Stimulated activated CD4-positive, alpha-beta T cell treated with anti-CD3 and anti-CD28 coated beads, Interleukin-4, amount 100 ng/mL, for 4 hours (primary cell): Measurements from ENCODE around the gene PUM2.
"Not testable (repeated sequence)": the region's sequence is repeated elsewhere in the genome, so short reads cannot be mapped to it uniquely, and the experiment has no call there.

Experiments used
- DNase-seq, 2 experiments: peaks; one replicate each; pipeline ENCODE4 v3.0.0-alpha.2; 2020

Gene PUM2, protein sequence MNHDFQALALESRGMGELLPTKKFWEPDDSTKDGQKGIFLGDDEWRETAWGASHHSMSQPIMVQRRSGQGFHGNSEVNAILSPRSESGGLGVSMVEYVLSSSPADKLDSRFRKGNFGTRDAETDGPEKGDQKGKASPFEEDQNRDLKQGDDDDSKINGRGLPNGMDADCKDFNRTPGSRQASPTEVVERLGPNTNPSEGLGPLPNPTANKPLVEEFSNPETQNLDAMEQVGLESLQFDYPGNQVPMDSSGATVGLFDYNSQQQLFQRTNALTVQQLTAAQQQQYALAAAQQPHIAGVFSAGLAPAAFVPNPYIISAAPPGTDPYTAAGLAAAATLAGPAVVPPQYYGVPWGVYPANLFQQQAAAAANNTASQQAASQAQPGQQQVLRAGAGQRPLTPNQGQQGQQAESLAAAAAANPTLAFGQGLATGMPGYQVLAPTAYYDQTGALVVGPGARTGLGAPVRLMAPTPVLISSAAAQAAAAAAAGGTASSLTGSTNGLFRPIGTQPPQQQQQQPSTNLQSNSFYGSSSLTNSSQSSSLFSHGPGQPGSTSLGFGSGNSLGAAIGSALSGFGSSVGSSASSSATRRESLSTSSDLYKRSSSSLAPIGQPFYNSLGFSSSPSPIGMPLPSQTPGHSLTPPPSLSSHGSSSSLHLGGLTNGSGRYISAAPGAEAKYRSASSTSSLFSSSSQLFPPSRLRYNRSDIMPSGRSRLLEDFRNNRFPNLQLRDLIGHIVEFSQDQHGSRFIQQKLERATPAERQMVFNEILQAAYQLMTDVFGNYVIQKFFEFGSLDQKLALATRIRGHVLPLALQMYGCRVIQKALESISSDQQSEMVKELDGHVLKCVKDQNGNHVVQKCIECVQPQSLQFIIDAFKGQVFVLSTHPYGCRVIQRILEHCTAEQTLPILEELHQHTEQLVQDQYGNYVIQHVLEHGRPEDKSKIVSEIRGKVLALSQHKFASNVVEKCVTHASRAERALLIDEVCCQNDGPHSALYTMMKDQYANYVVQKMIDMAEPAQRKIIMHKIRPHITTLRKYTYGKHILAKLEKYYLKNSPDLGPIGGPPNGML

DNA sequence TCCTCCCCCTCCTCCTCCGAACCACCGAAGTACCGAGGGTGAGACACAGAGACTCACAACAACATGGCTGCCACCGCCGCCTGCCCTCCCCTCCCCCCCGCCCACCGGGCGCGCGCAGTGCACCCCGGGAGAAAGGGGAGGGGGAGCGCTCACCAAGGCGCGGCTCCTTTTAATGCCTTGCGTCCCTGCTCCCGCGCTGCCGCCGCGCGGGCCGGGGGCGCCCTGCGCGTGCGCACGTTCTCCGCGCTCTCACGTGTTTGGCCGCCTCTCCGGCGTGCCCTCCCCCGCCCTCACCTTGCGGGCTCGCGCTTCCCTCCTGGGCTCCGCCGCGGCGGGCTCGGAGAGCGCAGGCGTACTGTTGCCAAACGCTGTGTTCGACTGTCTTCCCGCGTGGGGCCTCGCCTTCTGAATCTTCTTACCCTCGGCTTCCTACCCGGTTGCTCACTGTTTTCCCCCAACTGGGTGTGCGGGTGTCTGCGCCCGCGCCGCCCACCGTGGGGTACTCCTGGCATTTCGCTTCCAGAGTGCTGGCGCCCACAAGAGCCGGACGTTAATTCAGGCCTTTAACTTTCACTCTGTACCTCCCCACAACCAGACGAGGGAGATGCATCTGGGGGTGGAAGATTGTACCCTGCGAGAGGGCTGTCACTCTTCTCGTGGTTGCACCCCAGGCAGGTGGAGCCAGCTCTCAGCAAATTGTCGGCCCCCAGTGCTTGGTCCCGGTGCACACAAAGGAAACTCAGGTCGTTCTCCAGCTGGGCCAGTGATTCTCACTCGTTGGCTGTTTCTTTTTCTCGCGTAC lies at the start of gene PUM2:
Gene PUM2, minus strand, starts transcription at position 92 of the 802 bp plus-strand sequence. CDS start 23,484 bp downstream, outside the sequence.
- DNase-seq, result peak; percentile 91 to 97

DNA sequence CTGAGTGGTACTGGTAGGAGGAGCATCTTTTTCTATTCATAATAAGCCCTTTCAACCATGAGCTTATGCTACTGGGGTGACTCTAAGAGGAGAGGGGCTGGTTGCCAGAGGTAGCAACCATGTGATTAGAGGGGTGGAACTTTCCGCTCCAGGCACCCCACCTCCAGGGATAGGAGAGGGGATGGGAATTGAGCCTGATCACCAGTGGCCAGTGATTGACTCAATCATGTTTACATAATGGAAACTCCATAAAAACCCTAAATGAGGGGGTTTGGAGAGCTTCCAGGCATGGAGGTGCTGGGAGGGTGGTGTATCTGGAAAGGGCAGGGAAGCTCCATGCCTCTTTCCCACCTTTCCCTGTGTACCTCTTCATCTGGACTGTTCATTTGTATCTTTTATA lies 49.7 kb upstream of the PUM2 start:
- no peak for DNase-seq

DNA sequence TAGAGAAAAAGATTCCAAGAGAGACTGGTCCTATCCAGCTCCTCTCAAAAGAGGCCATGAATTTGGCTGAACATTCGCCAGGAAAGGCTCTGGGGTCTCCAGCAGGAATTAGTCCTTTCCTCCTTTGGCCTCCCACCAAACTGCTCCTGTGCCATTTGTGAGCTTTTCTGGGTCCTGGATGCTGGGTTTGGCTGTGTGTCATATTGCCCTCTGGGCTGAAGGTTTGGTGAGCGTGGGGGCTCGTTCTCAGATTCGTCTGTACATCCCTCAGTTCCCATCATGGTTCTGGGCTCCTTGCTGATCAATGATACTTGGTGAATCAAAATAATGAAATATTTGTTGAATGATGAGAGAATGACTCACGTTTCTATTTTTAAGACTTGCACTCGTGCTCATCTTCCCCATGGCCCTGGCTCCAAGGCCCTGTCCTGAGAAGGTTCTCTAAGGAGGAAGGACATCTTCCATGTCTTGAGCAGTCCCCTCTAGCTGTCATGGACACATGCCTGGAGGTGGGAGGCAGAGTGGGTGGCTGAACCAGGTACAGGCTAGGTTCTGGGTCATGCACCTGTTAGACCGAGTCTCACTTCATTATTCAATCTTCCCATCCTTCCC lies 48.4 kb upstream of the PUM2 start:
- no peak for DNase-seq

DNA sequence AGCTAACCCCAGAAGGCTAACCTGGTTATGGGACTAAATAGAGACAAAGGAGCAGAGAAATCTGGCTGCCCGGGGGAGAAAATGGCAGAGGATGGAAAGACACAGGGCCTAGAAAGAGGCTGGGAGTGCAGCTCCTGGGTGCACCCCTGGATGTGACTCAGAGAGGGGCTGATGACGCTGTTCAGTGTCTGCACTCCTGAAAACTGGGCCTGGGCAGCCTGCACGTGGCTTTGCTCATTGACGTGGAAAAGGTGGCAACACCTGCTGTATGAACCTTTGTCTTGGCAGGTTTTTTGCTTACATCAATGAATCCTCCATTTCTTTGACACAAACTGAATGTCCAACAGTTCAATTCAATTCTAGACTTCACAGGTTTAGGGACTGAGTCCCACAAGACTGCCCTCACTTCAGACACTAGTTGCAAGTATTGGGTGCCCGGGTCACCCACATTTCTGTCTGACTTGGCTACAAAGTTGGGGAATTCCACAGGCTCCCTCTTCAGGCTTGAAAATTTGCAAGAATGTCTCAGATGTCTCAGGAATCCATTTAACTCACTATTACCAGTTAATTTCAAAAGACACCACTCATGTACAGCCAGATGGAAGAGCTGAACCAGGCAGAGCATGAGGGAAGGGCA lies 47.3 kb upstream of the PUM2 start:
- no peak for DNase-seq

DNA sequence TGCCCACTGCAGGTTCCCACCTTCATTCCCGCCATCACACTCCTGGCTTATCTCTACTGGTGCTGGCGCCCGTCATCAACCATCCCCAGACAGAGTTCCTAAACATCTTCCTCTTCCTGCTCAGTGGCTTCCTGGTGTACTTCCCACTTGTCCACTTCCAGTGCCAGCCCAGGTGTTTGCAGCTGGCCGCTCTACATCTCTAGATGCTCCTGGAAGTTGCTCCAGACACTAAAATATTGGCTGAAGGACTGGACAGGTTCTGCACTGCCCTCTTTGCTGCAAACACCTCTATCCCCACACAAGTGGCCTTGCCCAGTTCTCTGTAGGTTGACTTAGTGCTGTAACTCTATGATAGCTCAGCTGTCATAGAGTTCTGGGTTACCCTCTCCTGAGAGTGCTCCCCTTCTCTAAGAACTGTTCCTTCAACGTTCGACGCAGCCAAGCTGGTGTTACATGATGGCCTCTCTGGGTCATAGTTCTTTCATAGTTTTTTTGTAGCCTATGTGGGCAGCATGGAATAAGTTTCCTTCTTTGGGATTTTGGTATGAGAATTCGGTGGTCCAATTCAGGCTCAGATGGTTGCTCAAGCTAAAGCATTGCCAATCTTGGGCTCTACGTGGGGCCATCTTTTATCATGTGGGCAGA lies 45.8 kb upstream of the PUM2 start:
- no peak for DNase-seq

DNA sequence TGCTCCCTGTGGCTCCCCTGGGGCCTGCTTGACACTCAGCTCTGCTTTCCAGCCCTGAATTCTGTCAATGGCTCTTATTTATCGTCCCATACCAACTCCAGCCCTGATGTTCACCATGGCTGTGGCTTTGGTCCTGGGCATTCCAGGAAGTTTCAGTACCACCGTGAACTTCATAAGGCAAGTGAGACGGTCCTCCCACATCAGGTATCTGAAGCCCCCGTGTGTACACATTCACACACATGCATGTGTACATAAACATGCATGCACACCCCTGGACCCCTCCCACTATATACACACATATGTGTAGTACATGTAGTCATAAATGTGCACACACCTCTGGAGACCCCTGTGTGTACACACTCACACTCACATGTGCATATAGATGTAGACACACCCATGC lies 43.3 kb upstream of the PUM2 start:
- no peak for DNase-seq

DNA sequence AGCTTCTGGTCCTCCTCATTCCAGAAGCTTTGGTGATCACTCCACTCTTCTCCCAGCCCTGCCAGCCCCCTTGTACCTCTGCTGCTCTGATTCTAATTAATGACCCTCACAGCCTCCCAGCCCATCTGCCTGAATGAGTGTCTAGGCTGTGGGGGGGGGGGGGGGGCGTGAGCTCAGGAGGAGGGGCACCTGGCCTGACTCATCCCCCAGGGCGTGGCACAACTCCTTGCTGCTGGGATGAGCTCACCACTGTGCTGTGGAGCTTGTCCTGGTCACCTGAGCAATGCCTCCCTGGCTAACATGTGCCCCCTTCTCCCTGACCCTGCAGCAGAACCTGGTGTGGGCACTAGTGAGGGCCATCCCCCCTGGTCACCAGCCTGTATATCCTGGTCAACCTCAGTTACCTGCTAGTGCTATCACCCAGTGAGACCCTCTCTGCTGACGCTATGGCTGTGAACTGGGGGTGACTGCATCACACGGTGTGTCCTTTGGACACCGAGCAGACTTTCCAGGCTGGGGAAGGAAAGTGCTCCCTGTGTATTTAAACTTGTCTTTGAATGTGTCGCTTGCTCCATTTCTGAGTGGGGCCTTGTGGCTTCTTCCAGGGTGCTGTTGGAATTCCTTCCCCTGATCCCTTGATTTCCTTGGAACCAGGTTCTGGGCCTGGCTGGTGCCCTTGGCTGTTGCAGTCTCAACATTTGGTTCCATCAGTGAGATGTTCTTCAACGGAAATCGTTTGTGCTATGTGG lies 41.5 kb upstream of the PUM2 start:
- DNase-seq, result no peak

DNA sequence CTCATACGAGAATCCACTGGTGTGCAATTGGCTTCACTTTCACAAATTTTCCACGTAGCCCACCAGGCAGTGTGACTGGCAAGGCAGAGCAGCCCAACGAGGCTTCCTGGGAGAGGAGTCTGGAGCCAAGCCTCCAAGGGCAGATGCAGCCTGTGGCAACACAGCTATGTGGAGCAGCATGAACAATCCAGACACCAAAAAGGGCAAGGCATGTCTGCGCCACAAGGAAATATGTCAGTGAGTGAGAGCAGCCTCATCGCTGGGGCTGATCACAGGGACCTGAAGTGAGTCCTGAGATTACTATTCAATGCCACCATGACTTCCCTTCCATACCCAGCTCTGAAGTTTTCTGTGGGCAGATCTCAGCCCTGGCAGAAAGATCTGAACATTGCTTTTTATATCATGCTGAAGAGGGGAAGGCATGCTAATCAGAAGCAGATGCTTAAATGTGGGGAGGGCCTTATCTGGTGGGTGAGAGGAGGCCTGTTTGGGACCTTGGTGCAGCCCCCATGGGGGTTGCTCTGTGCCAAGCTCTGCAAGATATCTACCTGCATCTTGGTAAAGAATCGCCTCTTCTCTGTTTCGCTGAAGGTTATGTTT lies 40.0 kb upstream of the PUM2 start:
- DNase-seq, result no peak

DNA sequence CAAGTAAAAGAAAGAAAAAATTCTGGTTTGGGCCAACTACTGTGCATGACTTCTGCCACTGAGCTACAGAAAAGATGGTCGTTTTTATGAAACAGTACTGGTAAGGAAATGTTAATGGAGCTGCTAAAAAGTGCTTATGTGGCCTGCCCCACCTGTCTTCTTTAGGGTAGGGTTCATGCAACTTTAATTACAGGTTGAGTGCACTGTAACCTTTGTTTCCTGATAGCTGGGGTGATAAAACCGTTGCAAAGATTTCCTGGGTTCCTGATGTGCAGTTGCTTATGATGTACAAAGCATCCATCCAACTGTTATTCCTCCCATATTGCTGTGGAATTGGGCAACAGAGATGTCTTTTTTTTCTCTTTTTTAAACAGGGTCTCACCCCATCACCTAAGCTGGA lies 34.3 kb upstream of the PUM2 start:
- no peak for DNase-seq

DNA sequence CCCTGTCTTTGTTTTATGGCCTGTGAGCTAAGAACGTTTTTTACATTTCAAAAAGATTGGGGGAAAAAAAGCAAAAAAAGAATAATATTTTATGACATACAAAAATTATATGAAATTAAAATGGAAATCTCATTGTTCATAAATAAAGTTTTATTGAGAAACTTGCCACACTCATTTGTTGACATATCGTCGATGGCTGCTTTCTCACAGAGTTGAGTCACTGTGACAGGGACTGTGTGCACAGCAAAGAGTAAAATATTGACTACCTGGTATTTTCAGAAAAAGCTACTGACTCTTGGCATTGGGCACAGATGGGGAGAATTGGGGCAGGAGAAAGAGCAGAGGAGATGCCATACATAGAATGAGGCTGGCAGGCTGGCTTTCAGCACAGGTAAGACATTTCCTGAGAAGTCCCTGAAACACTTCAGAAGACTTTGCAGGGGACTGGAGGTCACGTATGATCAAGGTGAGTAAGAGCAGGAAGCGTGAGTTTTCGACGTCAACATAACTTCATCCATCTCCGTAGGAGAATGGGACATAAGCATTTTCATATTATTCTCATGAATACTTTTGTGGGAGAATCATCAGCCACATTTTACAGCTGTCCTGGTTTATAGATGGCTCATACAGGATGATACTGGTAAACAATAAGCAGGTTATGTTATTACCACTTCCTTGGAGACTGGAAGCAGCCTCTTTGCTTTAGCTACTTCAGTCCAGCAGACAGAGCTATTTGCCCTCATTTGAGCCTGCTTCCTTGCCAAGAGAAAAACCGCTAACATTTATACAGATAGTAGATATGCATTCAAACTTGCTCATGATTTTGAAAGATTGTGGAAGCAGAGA lies 32.5 kb upstream of the PUM2 start:
- DNase-seq, result no peak

DNA sequence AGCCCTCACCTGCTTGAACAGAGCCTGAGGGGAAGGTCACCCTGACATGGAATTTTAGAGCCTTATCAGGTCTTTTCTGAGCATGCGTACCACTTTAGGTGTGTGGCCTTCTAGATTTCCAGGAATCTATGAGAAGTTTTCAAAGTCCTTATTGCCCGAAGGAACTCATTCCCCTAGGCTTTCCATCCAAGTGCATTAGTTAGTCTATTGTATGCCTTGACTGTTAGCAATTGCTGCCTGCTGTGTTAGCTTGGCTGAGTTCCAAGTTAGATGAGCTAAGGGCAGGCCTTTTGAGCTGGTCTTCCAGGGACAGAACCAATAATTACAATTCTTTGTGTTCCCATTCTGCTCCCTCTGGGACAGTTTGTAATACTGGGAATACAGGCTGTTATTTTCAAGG lies 30.8 kb upstream of the PUM2 start:
- no peak for DNase-seq

DNA sequence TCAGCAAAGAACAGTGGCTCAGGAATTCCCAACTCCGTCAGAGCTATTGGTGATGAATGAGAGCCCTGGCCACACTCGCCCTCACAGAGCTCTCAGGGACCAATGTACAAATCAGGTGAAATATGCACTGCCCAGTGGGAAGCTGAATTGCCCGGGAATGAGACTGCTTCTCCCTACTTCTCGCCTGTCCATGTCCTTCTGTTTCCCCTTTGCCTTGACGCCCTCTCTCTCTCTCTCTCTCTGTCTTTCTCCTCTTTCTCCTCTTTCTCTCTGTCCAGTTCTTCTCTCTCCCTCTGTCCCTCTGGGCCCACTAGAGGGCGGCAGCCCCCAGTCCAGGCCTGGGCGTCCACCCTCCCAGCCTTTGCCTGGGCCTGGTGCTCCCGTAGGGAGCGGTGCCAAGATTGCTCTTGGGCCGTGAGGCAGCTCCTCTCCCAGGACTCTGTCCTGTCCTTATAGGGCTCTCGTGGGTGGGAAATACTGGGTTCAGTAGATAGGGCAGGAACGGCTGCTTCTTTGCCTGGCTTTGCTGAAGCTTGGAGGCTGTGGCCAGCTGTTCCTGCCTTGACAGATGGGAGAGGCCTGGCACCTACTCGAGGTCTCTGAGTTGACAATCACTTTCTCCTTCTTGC lies 28.4 kb upstream of the PUM2 start:
- no peak for DNase-seq

DNA sequence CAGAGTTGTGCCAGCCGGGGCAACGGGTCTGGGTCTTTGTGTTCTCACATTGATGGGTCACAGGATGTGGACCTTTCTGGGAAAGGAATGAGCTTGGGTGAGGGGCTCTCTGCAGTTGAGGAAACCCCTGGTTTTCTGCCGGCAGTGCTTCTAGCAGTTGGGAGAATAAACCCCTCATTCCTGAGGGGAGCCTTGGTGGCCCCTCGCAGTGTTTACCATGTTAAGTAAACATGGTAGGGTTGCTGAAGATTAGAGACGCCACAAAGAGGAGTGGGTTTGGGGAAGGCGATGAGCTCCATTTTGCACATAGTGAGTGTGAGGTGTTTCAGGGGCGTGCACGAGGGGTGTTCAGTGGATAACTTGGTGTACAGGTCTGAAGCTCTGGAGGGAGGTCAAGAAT lies 27.7 kb upstream of the PUM2 start:
- no peak for DNase-seq

DNA sequence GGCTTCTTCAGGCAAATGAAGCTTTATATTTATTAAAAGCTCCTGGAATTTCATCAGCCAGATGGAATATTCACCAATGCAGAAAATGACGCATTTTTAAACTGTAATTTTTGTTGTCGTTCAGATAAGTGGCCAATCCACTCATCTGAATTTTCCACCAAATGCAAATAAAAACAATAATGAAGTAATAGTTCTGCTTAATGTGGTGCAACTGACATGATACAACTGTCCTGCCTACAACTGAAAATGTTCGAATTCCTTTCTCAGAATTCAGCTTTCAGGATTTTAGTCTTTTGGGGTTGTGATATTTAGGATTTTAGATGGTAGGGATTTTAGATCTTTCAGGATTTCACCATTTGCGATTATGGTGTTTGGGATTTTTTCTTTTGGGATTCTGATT lies 27.1 kb upstream of the PUM2 start:
- DNase-seq, result no peak

DNA sequence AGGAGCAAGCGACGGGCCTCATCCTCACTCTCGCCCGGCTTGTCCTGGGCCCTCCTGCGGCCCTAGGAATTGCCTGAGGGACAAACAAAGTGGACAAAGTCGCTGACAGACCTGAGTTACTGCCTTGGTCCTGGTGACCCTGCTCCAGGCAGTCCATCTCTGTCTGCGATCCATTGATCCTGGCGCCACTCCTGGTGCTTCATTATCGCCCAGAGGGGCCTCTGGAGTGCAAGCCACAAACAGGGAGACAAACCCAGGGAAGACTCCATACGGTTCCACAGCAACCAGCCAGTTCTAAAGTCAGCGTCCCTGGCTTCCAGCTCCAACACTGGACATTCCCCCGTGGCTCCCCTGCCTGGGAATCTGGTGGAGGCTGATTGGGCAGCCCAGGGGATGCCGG lies 24.3 kb upstream of the PUM2 start:
- not testable (repeated sequence) for DNase-seq

DNA sequence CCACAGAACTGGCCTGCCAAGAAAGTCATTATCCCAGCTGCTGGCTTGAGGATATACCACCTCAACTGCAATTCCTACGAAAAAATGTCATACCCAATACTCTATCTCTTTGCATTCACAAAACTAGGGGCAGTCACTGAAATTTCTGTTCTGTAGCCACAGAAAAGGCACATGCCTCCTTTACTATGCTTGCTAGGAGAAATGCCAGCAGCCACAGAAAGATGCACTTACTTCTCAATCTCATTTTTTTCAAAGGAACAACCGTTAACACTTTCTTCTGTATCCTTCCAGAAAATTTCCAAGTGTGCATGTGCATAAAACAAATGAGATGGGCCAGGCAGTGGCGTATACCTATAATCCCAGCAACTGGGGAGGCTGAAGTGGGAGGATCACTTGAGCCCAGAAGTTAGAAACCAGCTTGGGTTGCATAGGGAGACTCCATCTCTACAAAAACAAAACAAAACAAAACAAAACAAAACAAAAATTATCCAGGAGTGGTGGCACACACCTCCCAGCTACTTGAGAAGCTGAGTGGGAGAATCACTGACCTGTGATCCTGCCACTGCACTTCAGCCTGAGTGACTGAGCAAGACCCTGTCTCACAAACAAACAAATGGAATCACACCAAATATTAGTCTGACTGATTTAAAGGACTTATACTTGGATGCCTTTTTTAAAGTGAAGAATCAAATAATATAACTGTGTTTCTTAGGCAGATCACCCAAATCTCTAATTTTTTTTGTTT lies 22.4 kb upstream of the PUM2 start:
- DNase-seq, result no peak

DNA sequence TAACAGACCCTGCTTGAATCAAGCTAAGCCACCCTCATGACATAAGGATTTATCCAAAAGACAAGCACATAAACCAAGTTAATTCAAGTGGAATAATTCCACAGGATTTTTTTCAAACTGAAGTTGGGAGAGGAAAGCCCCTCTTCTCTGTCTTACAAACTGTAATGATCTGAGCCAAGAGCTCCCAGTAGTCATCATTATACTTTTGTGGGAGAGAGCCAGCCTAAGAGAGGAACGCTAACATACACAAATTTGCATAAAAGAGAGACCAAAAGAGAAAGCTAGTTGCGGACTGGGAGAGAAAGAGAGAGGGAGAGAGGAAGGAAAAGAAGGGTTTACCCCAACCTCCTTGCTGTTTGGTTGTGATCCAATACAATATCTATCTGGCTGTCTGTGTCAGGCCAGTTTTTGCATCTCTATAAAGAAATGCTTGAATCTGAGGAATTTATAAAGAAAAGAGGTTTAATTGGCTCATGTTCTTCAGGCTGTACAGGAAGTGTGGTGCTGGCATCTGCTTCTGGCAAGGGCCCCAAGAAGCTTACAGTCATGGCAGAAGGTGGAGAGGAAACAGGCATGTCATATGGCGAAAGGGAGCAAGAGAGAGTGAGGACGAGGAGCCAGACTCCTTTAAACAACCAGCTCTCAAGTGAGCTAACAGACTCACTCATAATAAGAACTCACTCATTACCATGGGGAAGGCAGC lies 20.8 kb upstream of the PUM2 start:
- no peak for DNase-seq
